Sciatic nerve (tissue), 2 donors: ENCODE data around the gene PDLIM1. TPM values are rescaled to one million over a fixed set of nuclear protein-coding genes. Genes with fewer than 3 reads are reported as not detected.
"Not testable (repeated sequence)": the region's sequence is repeated elsewhere in the genome, so short reads cannot be mapped to it uniquely, and the experiment has no call there.

ENCODE experiments used
- ATAC-seq: fragments of 200-7000 bp; cut with Tn5 transposase; one replicate; pipeline ENCODE4 v1.9.1; 2020; ENCODE audit warnings: mild to moderate bottlenecking, moderate library complexity
- DNase-seq: peaks from one replicate; pipeline ENCODE4 v3.0.0-alpha.2; 2020; ENCODE audit warnings: low spot score
- intact Hi-C: fragments of 100-400 bp; cut with DNase I; formaldehyde crosslinking; loops from one replicate; pipeline ENCODE4 v1.14.2; 2022
- total RNA-seq: library from RNA; stranded (reverse); fragmentation: NEBNext Ultra II Directional; extraction: Animal tissue kit (Norgen Biotek cat#: 25700); gene quantifications from one replicate; pipeline ENCODE4 v1.2.1, GENCODE V29; 2021
- donor health status: DM: no; HTN: no; CAD: no.
- donor health status: DM: no; HTN: no; CAD: no.

The PDLIM1 gene
- total RNA-seq, 1 donor from 2014 or later = 138 TPM

GRCh38 chr10:95253007-95253406, 37.8 kb downstream of the PDLIM1 start:
- no peak for DNase-seq
- ATAC-seq = no peak
- intact Hi-C loops = no loop called here

- DNase-seq = no peak
- intact Hi-C loops = no loop called here
- ATAC-seq = no peak
These were observed 39.9 kb downstream of the PDLIM1 start for GRCh38 chr10:95250856-95251255.

- intact Hi-C loops = loop anchor here (5.0 kb wide), 1 partner anchor 118 kb away; no protein-coding TSS in a partner anchor
- no peak for DNase-seq
- ATAC-seq = no peak
These were observed 41.3 kb downstream of the PDLIM1 start for GRCh38 chr10:95249467-95249866.

GRCh38 chr10:95248989-95249388, 41.8 kb downstream of the PDLIM1 start:
- intact Hi-C loops = loop anchor here (5.0 kb wide), 1 partner anchor 118 kb away; no protein-coding TSS in a partner anchor
- no peak for ATAC-seq
- no peak for DNase-seq

- intact Hi-C loops = loop anchor here (5.0 kb wide), 1 partner anchor 119 kb away; no protein-coding TSS in a partner anchor
- ATAC-seq = no peak
- no peak for DNase-seq
These were observed 42.8 kb downstream of the PDLIM1 start for GRCh38 chr10:95247881-95248583.

GRCh38 chr10:95247200-95247880, 43.5 kb downstream of the PDLIM1 start:
- ATAC-seq (no peak), DNase-seq (no peak)
- intact Hi-C loops = loop anchor here (5.0 kb wide), 1 partner anchor 120 kb away; no protein-coding TSS in a partner anchor

- peak; percentile 64 for ATAC-seq
- intact Hi-C loops = loop anchor here (5.0 kb wide), 1 partner anchor 121 kb away; no protein-coding TSS in a partner anchor
- peak; percentile 82 for DNase-seq
These were observed 44.2 kb downstream of the PDLIM1 start for GRCh38 chr10:95246582-95247051.

- intact Hi-C loops = loop anchor here (5.0 kb wide), 1 partner anchor 122 kb away; no protein-coding TSS in a partner anchor
- DNase-seq = no peak
- no peak for ATAC-seq
These were observed 45.3 kb downstream of the PDLIM1 start for GRCh38 chr10:95245425-95246055.

- ATAC-seq (no peak), DNase-seq (no peak)
- intact Hi-C loops = no loop called here
These were observed 46.7 kb downstream of the PDLIM1 start for GRCh38 chr10:95244152-95244551.

GRCh38 chr10:95243318-95243617, 47.5 kb downstream of the PDLIM1 start:
- ATAC-seq (no peak), DNase-seq (no peak)

GRCh38 chr10:95242581-95243317, 48.1 kb downstream of the PDLIM1 start:
- ATAC-seq (no peak), DNase-seq (no peak)
- intact Hi-C loops = loop anchor here (1.0 kb wide), 1 partner anchor 9 kb away; no protein-coding TSS in a partner anchor

More at GRCh38 chr10:95243318-95243617, 47.5 kb downstream of the PDLIM1 start:
- intact Hi-C loops = loop anchor here (1.0 kb wide), 1 partner anchor 10 kb away; no protein-coding TSS in a partner anchor

GRCh38 chr10:95241533-95241932, 49.3 kb downstream of the PDLIM1 start:
- DNase-seq (no peak), ATAC-seq (no peak)
- intact Hi-C loops = no loop called here

GRCh38 chr10:95240811-95241210, 50.0 kb downstream of the PDLIM1 start:
- intact Hi-C loops = no loop called here
- ATAC-seq = no peak
- DNase-seq = no peak

GRCh38 chr10:95240096-95240495, 50.7 kb downstream of the PDLIM1 start:
- ATAC-seq, intact Hi-C loops, DNase-seq: not testable (repeated sequence)

GRCh38 chr10:95237376-95238170, 53.2 kb downstream of the PDLIM1 start:
- no peak for DNase-seq
- intact Hi-C loops = no loop called here
- ATAC-seq = no peak

- intact Hi-C loops = no loop called here
- DNase-seq (no peak), ATAC-seq (peak; percentile 24)
These were observed 54.5 kb downstream of the PDLIM1 start for GRCh38 chr10:95236068-95236903.

GRCh38 chr10:95235676-95236067, 55.1 kb downstream of the PDLIM1 start:
- no peak for ATAC-seq

More at GRCh38 chr10:95235676-95236067, 55.1 kb downstream of the PDLIM1 start:
- no peak for DNase-seq
- intact Hi-C loops = no loop called here
